ENCODE measurements around the gene ITPR2. TPM values are rescaled to one million over a fixed set of nuclear protein-coding genes. Genes with fewer than 3 reads are reported as not detected.
"Not testable (repeated sequence)": the region's sequence is repeated elsewhere in the genome, so short reads cannot be mapped to it uniquely, and the experiment has no call there.

The ITPR2 gene
- total RNA-seq, 1 donor = 77.7 TPM

DNA sequence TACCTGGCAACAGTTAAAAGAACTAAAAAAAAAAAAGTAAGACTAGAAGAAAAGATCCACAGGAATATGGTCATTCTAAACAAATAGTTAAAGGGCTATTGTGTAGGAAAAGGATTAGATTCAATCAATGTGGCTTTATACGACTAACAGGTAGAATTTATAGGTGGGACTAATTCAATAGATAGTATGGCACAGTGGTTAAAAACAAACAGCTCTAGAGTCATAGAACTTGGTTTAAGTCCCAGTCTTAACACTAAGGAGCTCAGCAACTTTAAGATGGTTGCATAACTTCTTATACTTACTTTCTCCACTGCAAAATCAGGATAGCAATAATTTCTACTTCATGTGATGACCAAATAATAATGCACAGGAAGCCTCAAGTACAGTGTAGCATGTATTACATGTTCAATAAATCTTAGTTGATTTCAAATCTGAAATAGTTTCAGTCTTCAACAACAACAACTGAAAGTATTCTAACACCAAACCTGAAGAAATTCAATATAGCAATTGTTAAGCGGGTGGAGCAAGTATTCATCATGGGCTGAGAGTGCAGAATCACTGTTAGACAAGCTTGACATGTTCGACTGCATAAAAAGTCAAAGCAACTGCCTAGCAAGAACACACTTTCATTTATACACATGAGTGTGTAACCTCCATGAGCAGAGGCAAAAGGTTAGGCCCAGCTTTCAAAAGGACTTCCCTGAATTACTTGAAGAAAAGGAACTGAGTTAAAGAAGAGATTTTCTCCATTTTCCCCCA lies 50.4 kb downstream of the ITPR2 start:
- no peak overlapping the region for H3K4me3 ChIP-seq (ENCODE audit: low read depth, low read length)
- TF ChIP-seq, protein P1, sequence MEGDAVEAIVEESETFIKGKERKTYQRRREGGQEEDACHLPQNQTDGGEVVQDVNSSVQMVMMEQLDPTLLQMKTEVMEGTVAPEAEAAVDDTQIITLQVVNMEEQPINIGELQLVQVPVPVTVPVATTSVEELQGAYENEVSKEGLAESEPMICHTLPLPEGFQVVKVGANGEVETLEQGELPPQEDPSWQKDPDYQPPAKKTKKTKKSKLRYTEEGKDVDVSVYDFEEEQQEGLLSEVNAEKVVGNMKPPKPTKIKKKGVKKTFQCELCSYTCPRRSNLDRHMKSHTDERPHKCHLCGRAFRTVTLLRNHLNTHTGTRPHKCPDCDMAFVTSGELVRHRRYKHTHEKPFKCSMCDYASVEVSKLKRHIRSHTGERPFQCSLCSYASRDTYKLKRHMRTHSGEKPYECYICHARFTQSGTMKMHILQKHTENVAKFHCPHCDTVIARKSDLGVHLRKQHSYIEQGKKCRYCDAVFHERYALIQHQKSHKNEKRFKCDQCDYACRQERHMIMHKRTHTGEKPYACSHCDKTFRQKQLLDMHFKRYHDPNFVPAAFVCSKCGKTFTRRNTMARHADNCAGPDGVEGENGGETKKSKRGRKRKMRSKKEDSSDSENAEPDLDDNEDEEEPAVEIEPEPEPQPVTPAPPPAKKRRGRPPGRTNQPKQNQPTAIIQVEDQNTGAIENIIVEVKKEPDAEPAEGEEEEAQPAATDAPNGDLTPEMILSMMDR (IDR thresholded peaks at IDR 0.05; ENCODE audit: insufficient read depth, low read depth, low read length) = no peak
- DNase-seq (ENCODE audit: low read depth) = no peak

- DNase-seq (ENCODE audit: low read depth); H3K4me3 ChIP-seq (ENCODE audit: low read depth, low read length): not testable (repeated sequence)
Measured at GRCh38 chr12:26780656-26781055, 52.3 kb downstream of the ITPR2 start.

GRCh38 chr12:26778173-26778775 lies 54.7 kb downstream of the ITPR2 start:
- not testable (repeated sequence) for DNase-seq (ENCODE audit: low read depth); H3K4me3 ChIP-seq (ENCODE audit: low read depth, low read length)

GRCh38 chr12:26777236-26777635 lies 55.8 kb downstream of the ITPR2 start:
- H3K4me3 ChIP-seq (ENCODE audit: low read depth, low read length) = no peak overlapping the region
- DNase-seq (ENCODE audit: low read depth) = no peak
- TF ChIP-seq, protein P1 (IDR thresholded peaks at IDR 0.05; ENCODE audit: insufficient read depth, low read depth, low read length) = no peak

GRCh38 chr12:26775991-26776390 lies 57.0 kb downstream of the ITPR2 start:
- H3K4me3 ChIP-seq (ENCODE audit: low read depth, low read length); DNase-seq (ENCODE audit: low read depth): not testable (repeated sequence)

- peak; percentile 33 for DNase-seq (ENCODE audit: low read depth)
- TF ChIP-seq, protein P1 (IDR thresholded peaks at IDR 0.05; ENCODE audit: insufficient read depth, low read depth, low read length) = no peak
- no peak overlapping the region for H3K4me3 ChIP-seq (ENCODE audit: low read depth, low read length)
Measured at GRCh38 chr12:26773313-26774104, 59.5 kb downstream of the ITPR2 start.

DNA sequence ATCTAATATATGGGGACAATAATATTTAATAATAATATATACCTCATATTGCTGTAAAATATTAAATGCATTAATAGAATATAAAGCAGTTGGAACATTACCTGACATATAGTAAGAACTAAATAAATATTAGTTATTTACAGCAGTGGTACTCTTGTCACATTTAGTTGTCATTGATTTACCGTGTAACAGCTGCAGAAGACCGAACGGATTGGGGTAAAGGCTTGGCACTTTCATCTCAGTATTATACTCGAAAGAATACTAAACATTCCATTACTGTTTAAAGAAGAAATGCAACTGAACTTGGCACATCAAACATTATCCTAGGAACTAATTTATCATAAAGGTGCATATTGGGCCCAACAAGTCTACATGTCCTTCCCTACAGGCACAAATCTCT lies 61.1 kb downstream of the ITPR2 start:
- TF ChIP-seq, protein P1 (IDR thresholded peaks at IDR 0.05; ENCODE audit: insufficient read depth, low read depth, low read length) = no peak
- H3K4me3 ChIP-seq (ENCODE audit: low read depth, low read length) = no peak overlapping the region
- DNase-seq (ENCODE audit: low read depth) = no peak

DNA sequence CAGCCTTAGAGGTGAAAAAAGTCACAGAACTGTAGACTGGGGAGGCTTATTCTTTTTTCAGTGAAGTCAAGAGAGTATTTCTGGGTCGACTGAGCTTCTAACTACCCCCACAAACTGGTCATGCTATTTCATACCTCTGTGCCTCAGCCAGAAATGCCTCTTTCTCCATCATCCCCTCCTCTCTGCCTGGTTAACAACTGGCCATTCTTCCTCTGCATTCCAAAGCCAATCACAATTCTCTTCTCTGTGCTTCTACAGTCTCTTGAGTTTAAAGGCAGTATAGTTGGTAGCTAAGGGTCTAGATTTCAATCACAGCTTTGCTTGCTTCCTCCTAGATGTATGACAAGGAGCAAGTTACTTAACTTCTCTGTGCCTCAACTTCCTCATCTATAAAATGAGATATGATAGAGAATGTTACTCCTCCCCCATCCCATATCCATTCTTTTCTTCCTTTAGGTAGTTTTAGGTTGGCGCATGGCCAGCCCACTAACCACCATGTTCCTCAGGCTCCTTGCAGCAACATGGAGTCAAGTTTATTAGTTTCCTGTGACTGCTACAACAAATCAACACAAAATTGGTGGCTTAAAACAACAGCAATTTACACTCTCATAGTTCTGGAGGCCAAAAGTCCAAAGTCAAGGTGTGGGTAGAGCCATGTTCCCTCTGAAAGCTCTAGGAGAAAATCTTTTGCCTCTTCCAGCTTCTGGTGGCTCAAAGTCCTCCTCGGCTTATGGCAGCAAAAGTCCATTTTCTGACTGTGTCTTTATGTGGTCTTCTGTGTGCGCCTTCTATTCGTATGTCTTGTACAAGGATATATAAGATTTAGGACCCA lies 62.5 kb downstream of the ITPR2 start:
- DNase-seq (ENCODE audit: low read depth) = no peak
- TF ChIP-seq, protein P1 (IDR thresholded peaks at IDR 0.05; ENCODE audit: insufficient read depth, low read depth, low read length) = no peak

More for the DNA sequence above, 62.5 kb downstream of the ITPR2 start:
- no peak overlapping the region for H3K4me3 ChIP-seq (ENCODE audit: low read depth, low read length)

Data from fibroblast of villous mesenchyme (primary cell).